ENCODE measurements around the gene ZFP3. TPM values are rescaled to one million over a fixed set of nuclear protein-coding genes. Genes with fewer than 3 reads are reported as not detected.
"Not testable (repeated sequence)": the region's sequence is repeated elsewhere in the genome, so short reads cannot be mapped to it uniquely, and the experiment has no call there.

Gene ZFP3
- total RNA-seq, 1 donor, result 1.4 TPM

- TF ChIP-seq CTCF (IDR thresholded peaks at IDR 0.05; ENCODE audit: insufficient read depth, low read length), result no peak
- DNase-seq (ENCODE audit: low read depth), result no peak
Observed at GRCh38 chr17:5127910-5128309, 49.6 kb downstream of the ZFP3 start.

GRCh38 chr17:5128387-5128786, 50.1 kb downstream of the ZFP3 start:
- not testable (repeated sequence) for H3K4me3 ChIP-seq (ENCODE audit: low read depth, low read length); DNase-seq (ENCODE audit: low read depth)

More at GRCh38 chr17:5127910-5128309, 49.6 kb downstream of the ZFP3 start:
- no peak overlapping the region for H3K4me3 ChIP-seq (ENCODE audit: low read depth, low read length)

- no peak for TF ChIP-seq CTCF (IDR thresholded peaks at IDR 0.05; ENCODE audit: insufficient read depth, low read length)
- DNase-seq (ENCODE audit: low read depth), result no peak
- H3K4me3 ChIP-seq (ENCODE audit: low read depth, low read length), result no peak overlapping the region
Observed at GRCh38 chr17:5128905-5129535, 50.8 kb downstream of the ZFP3 start.

GRCh38 chr17:5129770-5130169, 51.5 kb downstream of the ZFP3 start:
- DNase-seq (ENCODE audit: low read depth); H3K4me3 ChIP-seq (ENCODE audit: low read depth, low read length): not testable (repeated sequence)

GRCh38 chr17:5130261-5130660, 52.0 kb downstream of the ZFP3 start:
- DNase-seq (ENCODE audit: low read depth); H3K4me3 ChIP-seq (ENCODE audit: low read depth, low read length): not testable (repeated sequence)

- not testable (repeated sequence) for H3K4me3 ChIP-seq (ENCODE audit: low read depth, low read length); DNase-seq (ENCODE audit: low read depth)
Observed at GRCh38 chr17:5130687-5131086, 52.4 kb downstream of the ZFP3 start.

- no peak for DNase-seq (ENCODE audit: low read depth)
- no peak for TF ChIP-seq CTCF (IDR thresholded peaks at IDR 0.05; ENCODE audit: insufficient read depth, low read length)
- no peak overlapping the region for H3K4me3 ChIP-seq (ENCODE audit: low read depth, low read length)
Observed at GRCh38 chr17:5131146-5131715, 53.0 kb downstream of the ZFP3 start.

- not testable (repeated sequence) for H3K4me3 ChIP-seq (ENCODE audit: low read depth, low read length); DNase-seq (ENCODE audit: low read depth)
Observed at GRCh38 chr17:5131799-5132502, 53.7 kb downstream of the ZFP3 start.

- H3K4me3 ChIP-seq (ENCODE audit: low read depth, low read length); DNase-seq (ENCODE audit: low read depth): not testable (repeated sequence)
Observed at GRCh38 chr17:5132503-5133225, 54.4 kb downstream of the ZFP3 start.

- TF ChIP-seq CTCF (IDR thresholded peaks at IDR 0.05; ENCODE audit: insufficient read depth, low read length), result no peak
- no peak overlapping the region for H3K4me3 ChIP-seq (ENCODE audit: low read depth, low read length)
- DNase-seq (ENCODE audit: low read depth), result no peak
Observed at GRCh38 chr17:5133311-5133710, 55.0 kb downstream of the ZFP3 start.

GRCh38 chr17:5133961-5134360, 55.7 kb downstream of the ZFP3 start:
- H3K4me3 ChIP-seq (ENCODE audit: low read depth, low read length); DNase-seq (ENCODE audit: low read depth): not testable (repeated sequence)

GRCh38 chr17:5134571-5134970, 56.3 kb downstream of the ZFP3 start:
- H3K4me3 ChIP-seq (ENCODE audit: low read depth, low read length); DNase-seq (ENCODE audit: low read depth): not testable (repeated sequence)

GRCh38 chr17:5135131-5135712, 57.0 kb downstream of the ZFP3 start:
- not testable (repeated sequence) for DNase-seq (ENCODE audit: low read depth); H3K4me3 ChIP-seq (ENCODE audit: low read depth, low read length)

Data from fibroblast of the aortic adventitia (primary cell).